Muscle layer of colon (tissue), 2 donors: ENCODE data around the gene SOBP.
"Not testable (repeated sequence)": the region's sequence is repeated elsewhere in the genome, so short reads cannot be mapped to it uniquely, and the experiment has no call there.

Experiments used
- H3K27ac ChIP-seq: one replicate; pipeline ENCODE4 v1.7.0; 2013; ENCODE audit warnings: low read depth, mild to moderate bottlenecking, low read length, moderate library complexity
- H3K27me3 ChIP-seq, 2 donors: one replicate each; pipeline ENCODE4 v1.7.0; 2013; ENCODE audit warnings: low read length in 2 of 2, mild to moderate bottlenecking in 2 of 2; ENCODE audit not compliant: insufficient read depth in 2 of 2, control insufficient read depth in 1 of 2
- H3K36me3 ChIP-seq: one replicate; pipeline ENCODE4 v1.7.0; 2013; ENCODE audit warnings: mild to moderate bottlenecking, low read length; ENCODE audit not compliant: insufficient read depth
- H3K4me1 ChIP-seq: one replicate; pipeline ENCODE4 v1.7.0; 2013; ENCODE audit warnings: mild to moderate bottlenecking, low read length; ENCODE audit not compliant: insufficient read depth
- H3K4me3 ChIP-seq, 2 donors: one replicate each; pipeline ENCODE4 v1.7.0; 2013; ENCODE audit warnings: low read length in 2 of 2, low read depth in 1 of 2, mild to moderate bottlenecking in 1 of 2, moderate library complexity in 1 of 2
- H3K9ac ChIP-seq: one replicate; pipeline ENCODE4 v1.7.0; 2013; ENCODE audit warnings: low read length
- H3K9me3 ChIP-seq: one replicate; pipeline ENCODE4 v1.7.0; 2013; ENCODE audit warnings: mild to moderate bottlenecking, low read length
- donor health status: abdominal sarcoma.
- donor health status: Adenocarcinoma of cecum.

The SOBP gene

GRCh38 chr6:107510108-107510507 lies 20.2 kb downstream of the SOBP start:
- no peak overlapping the region for H3K27ac ChIP-seq
- H3K4me1 ChIP-seq: no peaks in the 10 kb centered on the region
- no peaks in the 10 kb centered on the region for H3K9me3 ChIP-seq
- no peaks in the 10 kb centered on the region for H3K27me3 ChIP-seq
- H3K36me3 ChIP-seq: no peaks in the 10 kb centered on the region
- no peak overlapping the region for H3K4me3 ChIP-seq
- no peak overlapping the region for H3K9ac ChIP-seq

- H3K27ac ChIP-seq: no peak overlapping the region
- H3K4me1 ChIP-seq: no peaks in the 10 kb centered on the region
- H3K36me3 ChIP-seq: no peaks in the 10 kb centered on the region
- H3K9ac ChIP-seq: no peak overlapping the region
- no peaks in the 10 kb centered on the region for H3K27me3 ChIP-seq
- no peaks in the 10 kb centered on the region for H3K9me3 ChIP-seq
- H3K4me3 ChIP-seq: no peak overlapping the region
Observed at GRCh38 chr6:107511511-107511993, 21.6 kb downstream of the SOBP start.

- Histone ChIP-seq H3K9me3 (no peaks in the 10 kb centered on the region), H3K4me3 (no peak overlapping the region), H3K4me1 (no peaks in the 10 kb centered on the region), H3K27ac (no peak overlapping the region), H3K36me3 (no peaks in the 10 kb centered on the region), H3K9ac (no peak overlapping the region), H3K27me3 (no peaks in the 10 kb centered on the region)
Observed at GRCh38 chr6:107513214-107513613, 23.3 kb downstream of the SOBP start.

GRCh38 chr6:107515955-107516354 lies 26.0 kb downstream of the SOBP start:
- no peak overlapping the region for H3K9ac ChIP-seq
- H3K27me3 ChIP-seq: no peaks in the 10 kb centered on the region
- H3K4me3 ChIP-seq: no peak overlapping the region
- peaks cover 7% of the 10 kb centered on the region for H3K36me3 ChIP-seq
- no peak overlapping the region for H3K27ac ChIP-seq
- H3K9me3 ChIP-seq: no peaks in the 10 kb centered on the region
- no peaks in the 10 kb centered on the region for H3K4me1 ChIP-seq

GRCh38 chr6:107517274-107517673 lies 27.4 kb downstream of the SOBP start:
- Histone ChIP-seq H3K4me1 (no peaks in the 10 kb centered on the region), H3K27me3 (no peaks in the 10 kb centered on the region), H3K36me3 (peaks cover 7% of the 10 kb centered on the region), H3K4me3 (no peak overlapping the region), H3K27ac (no peak overlapping the region), H3K9me3 (no peaks in the 10 kb centered on the region), H3K9ac (no peak overlapping the region)

- not testable (repeated sequence) for H3K4me3 ChIP-seq, H3K9ac ChIP-seq, H3K36me3 ChIP-seq, H3K27me3 ChIP-seq, H3K9me3 ChIP-seq, H3K27ac ChIP-seq, H3K4me1 ChIP-seq
Observed at GRCh38 chr6:107519224-107519623, 29.3 kb downstream of the SOBP start.

GRCh38 chr6:107520706-107521105 lies 30.8 kb downstream of the SOBP start:
- H3K9ac ChIP-seq, H3K9me3 ChIP-seq, H3K4me3 ChIP-seq, H3K27ac ChIP-seq, H3K4me1 ChIP-seq, H3K36me3 ChIP-seq, H3K27me3 ChIP-seq: not testable (repeated sequence)

- no peak overlapping the region for H3K27ac ChIP-seq
- no peaks in the 10 kb centered on the region for H3K27me3 ChIP-seq
- no peaks in the 10 kb centered on the region for H3K9me3 ChIP-seq
- peaks cover 5% of the 10 kb centered on the region for H3K4me1 ChIP-seq
- H3K4me3 ChIP-seq: no peak overlapping the region
- H3K36me3 ChIP-seq: peaks cover 7% of the 10 kb centered on the region
- no peak overlapping the region for H3K9ac ChIP-seq
Observed at GRCh38 chr6:107523054-107523791, 33.3 kb downstream of the SOBP start.

GRCh38 chr6:107523794-107524193 lies 33.9 kb downstream of the SOBP start:
- no peak overlapping the region for H3K4me3 ChIP-seq
- H3K9ac ChIP-seq: no peak overlapping the region
- H3K27me3 ChIP-seq: no peaks in the 10 kb centered on the region
- H3K4me1 ChIP-seq: peaks cover 5% of the 10 kb centered on the region
- no peak overlapping the region for H3K27ac ChIP-seq
- H3K36me3 ChIP-seq: peaks cover 7% of the 10 kb centered on the region
- H3K9me3 ChIP-seq: no peaks in the 10 kb centered on the region

- Histone ChIP-seq H3K4me3 (no peak overlapping the region), H3K4me1 (peaks cover 8% of the 10 kb centered on the region), H3K27me3 (no peaks in the 10 kb centered on the region), H3K36me3 (peaks cover 7% of the 10 kb centered on the region), H3K9ac (no peak overlapping the region), H3K9me3 (no peaks in the 10 kb centered on the region), H3K27ac (no peak overlapping the region)
Observed at GRCh38 chr6:107524626-107525025, 34.7 kb downstream of the SOBP start.

GRCh38 chr6:107531868-107532267 lies 42.0 kb downstream of the SOBP start:
- Histone ChIP-seq H3K36me3 (no peaks in the 10 kb centered on the region), H3K9ac (no peak overlapping the region), H3K9me3 (no peaks in the 10 kb centered on the region), H3K27ac (no peak overlapping the region), H3K27me3 (no peaks in the 10 kb centered on the region), H3K4me3 (no peak overlapping the region), H3K4me1 (peaks cover 40% of the 10 kb centered on the region)

- Histone ChIP-seq H3K9ac (no peak overlapping the region), H3K4me3 (no peak overlapping the region), H3K27me3 (no peaks in the 10 kb centered on the region), H3K4me1 (peaks cover 40% of the 10 kb centered on the region), H3K27ac (no peak overlapping the region), H3K9me3 (no peaks in the 10 kb centered on the region), H3K36me3 (no peaks in the 10 kb centered on the region)
Observed at GRCh38 chr6:107532706-107533105, 42.8 kb downstream of the SOBP start.
